GM23338 (cell line): ENCODE data around the gene SIDT2. TPM values are rescaled to one million over a fixed set of nuclear protein-coding genes. Genes with fewer than 3 reads are reported as not detected.

Experiments
- ATAC-seq: fragments of 200-7000 bp; cut with Tn5 transposase; 3 replicates; pipeline ENCODE4 v1.9.1; 2020
- DNase-seq: peaks from one replicate; pipeline ENCODE4 v3.0.0-alpha.2; 2015; ENCODE audit warnings: low spot score
- H2AFZ ChIP-seq: fragments of 200-600 bp; sonication (generic); 2 replicates; pipeline ENCODE4 v1.8.0; 2016; ENCODE audit warnings: antibody characterized with exemption, mild to moderate bottlenecking, moderate library complexity
- H3F3A ChIP-seq: fragments of 200-600 bp; sonication (generic); replicated peaks from 2 replicates; pipeline ENCODE4 v1.8.0; 2017; ENCODE audit warnings: antibody characterized with exemption, mixed run types, low read depth
- H3K27ac ChIP-seq: fragments of 200-600 bp; sonication (generic); 2 replicates; pipeline ENCODE4 v1.6.1; 2016; ENCODE audit warnings: low read depth
- H3K27me3 ChIP-seq: fragments of 200-600 bp; sonication (generic); 2 replicates; pipeline ENCODE4 v1.8.0; 2016; ENCODE audit warnings: mild to moderate bottlenecking, mixed run types, moderate library complexity; ENCODE audit not compliant: insufficient read depth
- H3K36me3 ChIP-seq: fragments of 200-600 bp; sonication (generic); 2 replicates; pipeline ENCODE4 v1.8.0; 2016; ENCODE audit warnings: mild to moderate bottlenecking; ENCODE audit not compliant: insufficient read depth
- H3K4me1 ChIP-seq: fragments of 200-600 bp; sonication (generic); 2 replicates; pipeline ENCODE4 v1.8.0; 2016; ENCODE audit warnings: mild to moderate bottlenecking, moderate library complexity; ENCODE audit not compliant: insufficient read depth
- H3K4me2 ChIP-seq: fragments of 200-600 bp; sonication (generic); 2 replicates; pipeline ENCODE4 v1.7.1; 2017; ENCODE audit warnings: mixed run types
- H3K4me3 ChIP-seq: fragments of 200-600 bp; sonication (generic); 2 replicates; pipeline ENCODE4 v1.6.1; 2016; ENCODE audit warnings: mixed run types
- H3K79me2 ChIP-seq: fragments of 200-600 bp; sonication (generic); replicated peaks from 2 replicates; pipeline ENCODE4 v1.8.0; 2017; ENCODE audit warnings: mild to moderate bottlenecking; ENCODE audit not compliant: insufficient read depth
- H3K9me2 ChIP-seq: fragments of 200-600 bp; sonication (generic); 2 replicates; pipeline ENCODE4 v1.8.0; 2017; ENCODE audit not compliant: insufficient read depth
- H4K20me1 ChIP-seq: fragments of 200-600 bp; sonication (generic); replicated peaks from 2 replicates; pipeline ENCODE4 v1.8.0; 2017; ENCODE audit warnings: mild to moderate bottlenecking; ENCODE audit not compliant: insufficient read depth
- H3K27ac Mint-ChIP-seq: 2 replicates; pipeline ENCODE4 v1.8.0; 2020; ENCODE audit warnings: inconsistent platforms, mild to moderate bottlenecking, moderate library complexity, mixed read lengths
- H3K27me3 Mint-ChIP-seq: 3 replicates; pipeline ENCODE4 v1.8.0; 2022; ENCODE audit warnings: low read depth, mild to moderate bottlenecking, moderate library complexity, mixed read lengths, inconsistent platforms; ENCODE audit not compliant: insufficient read depth, poor library complexity
- H3K36me3 Mint-ChIP-seq: 3 replicates; pipeline ENCODE4 v1.8.0; 2021; ENCODE audit warnings: low read depth, mild to moderate bottlenecking, inconsistent platforms, moderate library complexity, mixed read lengths
- H3K4me1 Mint-ChIP-seq: 3 replicates; pipeline ENCODE4 v1.8.0; 2020; ENCODE audit warnings: mild to moderate bottlenecking, inconsistent platforms, mixed read lengths
- H3K4me3 Mint-ChIP-seq: 3 replicates; pipeline ENCODE4 v1.8.0; 2021; ENCODE audit warnings: moderate library complexity, mild to moderate bottlenecking, inconsistent platforms, mixed read lengths
- H3K9me3 Mint-ChIP-seq: 3 replicates; pipeline ENCODE4 v1.8.0; 2020; ENCODE audit warnings: moderate library complexity, mild to moderate bottlenecking, inconsistent platforms, mixed read lengths
- CREB1 ChIP-seq: fragments of 250-450 bp; sonication (Bioruptor Pico); IDR thresholded peaks from 2 replicates; pipeline ENCODE4 v1.5.0; 2020; ENCODE audit warnings: low read depth, mild to moderate bottlenecking, moderate library complexity
- EZH2 ChIP-seq: fragments of 200-600 bp; sonication (generic); IDR thresholded peaks from one replicate; pipeline ENCODE4 v1.8.0; 2017; ENCODE audit warnings: antibody characterized with exemption, mild to moderate bottlenecking, low read depth; ENCODE audit not compliant: unreplicated experiment
- EZH2phosphoT487 ChIP-seq: fragments of 200-600 bp; sonication (generic); IDR thresholded peaks from one replicate; pipeline ENCODE4 v1.8.1; 2018; ENCODE audit warnings: antibody characterized with exemption; ENCODE audit not compliant: unreplicated experiment
- JUNB ChIP-seq: IDR thresholded peaks from one replicate; pipeline ENCODE4 v1.6.1; 2016; ENCODE audit warnings: antibody characterized with exemption; ENCODE audit not compliant: unreplicated experiment
- NANOG ChIP-seq: IDR thresholded peaks from 2 replicates; pipeline ENCODE4 v1.6.1; 2016; ENCODE audit warnings: antibody characterized with exemption, borderline replicate concordance
- POLR2AphosphoS5 ChIP-seq: IDR thresholded peaks from 2 replicates; pipeline ENCODE4 v1.6.1; 2016; ENCODE audit warnings: antibody characterized with exemption, low read depth
- STAT1 ChIP-seq: IDR thresholded peaks from one replicate; pipeline ENCODE4 v1.6.1; 2016; ENCODE audit warnings: antibody characterized with exemption; ENCODE audit not compliant: unreplicated experiment
- ZNF114 ChIP-seq: fragments of 250-450 bp; sonication (Bioruptor Pico); IDR thresholded peaks from 2 replicates; pipeline ENCODE4 v1.5.0; 2020; ENCODE audit warnings: mild to moderate bottlenecking, moderate library complexity
- ZNF331 ChIP-seq: fragments of 250-450 bp; sonication (Bioruptor Pico); IDR thresholded peaks from 2 replicates; pipeline ENCODE4 v1.5.0; 2020; ENCODE audit warnings: low read depth, mild to moderate bottlenecking, moderate library complexity
- polyA plus RNA-seq: library from polyadenylated mRNA; unstranded; fragments of >200 nt; fragmentation: Nextera tagmentation; extraction: Ambion mirVana; gene quantifications from 2 replicates; pipeline ENCODE4 v1.2.1, GENCODE V29; 2016
- total RNA-seq: library from RNA; depleted of rRNA; stranded (reverse); fragments of >200 nt; shearing (Covaris generic); gene quantifications from 2 replicates; pipeline ENCODE4 v1.2.3, GENCODE V29; 2014
- TF ChIP-seq, protein P1 (sequence below), 2 experiments: fragments of 200-600 bp in 1 of 2; sonication (generic) in 1 of 2; conservative IDR thresholded peaks; 2 replicates each; pipeline versions ENCODE4 v1.5.1 to v1.6.1; 2016 to 2017; ENCODE audit warnings: antibody characterized with exemption in 2 of 2, low read depth in 2 of 2, mild to moderate bottlenecking in 2 of 2, moderate library complexity in 1 of 2
- TF ChIP-seq, protein P2 (sequence below): IDR thresholded peaks from 2 replicates; pipeline ENCODE4 v1.6.1; 2016; ENCODE audit warnings: antibody characterized with exemption
- TF ChIP-seq, protein P3 (sequence below): IDR thresholded peaks from one replicate; pipeline ENCODE4 v1.6.1; 2018; ENCODE audit warnings: antibody characterized with exemption; ENCODE audit not compliant: unreplicated experiment
- TF ChIP-seq, protein P4 (sequence below): fragments of 250-450 bp; sonication (Bioruptor Pico); IDR thresholded peaks from 2 replicates; pipeline ENCODE4 v1.5.0; 2020; ENCODE audit warnings: mild to moderate bottlenecking, moderate library complexity

SIDT2 gene
- total and polyA plus RNA-seq, 2 experiments from 2014 or later: 7.5 to 12.1 TPM

DNA sequence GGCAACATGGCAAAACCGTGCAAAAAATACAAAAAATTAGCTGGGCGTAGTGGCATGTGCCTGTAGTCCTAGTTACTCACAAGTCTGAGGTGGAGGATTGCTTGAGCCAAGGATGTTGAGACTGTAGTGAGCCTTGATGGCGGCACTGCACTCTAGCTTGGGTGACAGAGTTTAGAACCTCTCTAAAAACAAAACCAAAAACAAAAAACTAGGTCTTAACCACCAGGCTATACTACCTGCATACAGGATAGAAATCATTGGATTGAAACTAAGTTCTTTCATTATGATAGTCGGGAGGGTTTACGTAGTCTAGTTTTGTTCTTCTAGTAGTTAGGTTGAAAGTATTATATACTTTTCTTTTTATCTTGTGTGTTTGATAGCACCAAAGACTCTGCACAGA lies 59.7 kb downstream of the SIDT2 start:
- H3K27ac Mint-ChIP-seq: no peak overlapping the region

More for the DNA sequence above, 59.7 kb downstream of the SIDT2 start:
- Histone ChIP-seq H3K4me1 (no peaks in the 10 kb centered on the region; the same call in 1 of the 2 replicates), H3K79me2 (peaks cover 21% of the 10 kb centered on the region), H2AFZ (no peak overlapping the region), H3K9me2 (no peaks in the 10 kb centered on the region), H3K27me3 (no peaks in the 10 kb centered on the region), H3F3A (0 out of 2 replicates have a peak, but pooled peaks cover 8% of the 10 kb centered on the region), H3K36me3 (peaks cover 19% of the 10 kb centered on the region; the same call in 1 of the 2 replicates), H3K27ac (no peak overlapping the region), H4K20me1 (peaks cover 6% of the 10 kb centered on the region), H3K4me3 (no peak overlapping the region), H3K4me2 (no peak overlapping the region)
- H3K9me3 Mint-ChIP-seq: no peaks in the 10 kb centered on the region
- TF ChIP-seq STAT1 (no peak), NANOG (no peak), POLR2AphosphoS5 (no peak), EZH2phosphoT487 (no peak), EZH2 (no peak), CREB1 (CRISPR knock-in tag) (no peak), ZNF331 (CRISPR knock-in tag) (no peak), ZNF114 (CRISPR knock-in tag) (no peak), JUNB (no peak)
- TF ChIP-seq, protein P1, sequence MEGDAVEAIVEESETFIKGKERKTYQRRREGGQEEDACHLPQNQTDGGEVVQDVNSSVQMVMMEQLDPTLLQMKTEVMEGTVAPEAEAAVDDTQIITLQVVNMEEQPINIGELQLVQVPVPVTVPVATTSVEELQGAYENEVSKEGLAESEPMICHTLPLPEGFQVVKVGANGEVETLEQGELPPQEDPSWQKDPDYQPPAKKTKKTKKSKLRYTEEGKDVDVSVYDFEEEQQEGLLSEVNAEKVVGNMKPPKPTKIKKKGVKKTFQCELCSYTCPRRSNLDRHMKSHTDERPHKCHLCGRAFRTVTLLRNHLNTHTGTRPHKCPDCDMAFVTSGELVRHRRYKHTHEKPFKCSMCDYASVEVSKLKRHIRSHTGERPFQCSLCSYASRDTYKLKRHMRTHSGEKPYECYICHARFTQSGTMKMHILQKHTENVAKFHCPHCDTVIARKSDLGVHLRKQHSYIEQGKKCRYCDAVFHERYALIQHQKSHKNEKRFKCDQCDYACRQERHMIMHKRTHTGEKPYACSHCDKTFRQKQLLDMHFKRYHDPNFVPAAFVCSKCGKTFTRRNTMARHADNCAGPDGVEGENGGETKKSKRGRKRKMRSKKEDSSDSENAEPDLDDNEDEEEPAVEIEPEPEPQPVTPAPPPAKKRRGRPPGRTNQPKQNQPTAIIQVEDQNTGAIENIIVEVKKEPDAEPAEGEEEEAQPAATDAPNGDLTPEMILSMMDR (conservative IDR thresholded peaks at IDR 0.05; ENCODE audit: low read depth in 2 of 2): no peak
- TF ChIP-seq, protein P2, sequence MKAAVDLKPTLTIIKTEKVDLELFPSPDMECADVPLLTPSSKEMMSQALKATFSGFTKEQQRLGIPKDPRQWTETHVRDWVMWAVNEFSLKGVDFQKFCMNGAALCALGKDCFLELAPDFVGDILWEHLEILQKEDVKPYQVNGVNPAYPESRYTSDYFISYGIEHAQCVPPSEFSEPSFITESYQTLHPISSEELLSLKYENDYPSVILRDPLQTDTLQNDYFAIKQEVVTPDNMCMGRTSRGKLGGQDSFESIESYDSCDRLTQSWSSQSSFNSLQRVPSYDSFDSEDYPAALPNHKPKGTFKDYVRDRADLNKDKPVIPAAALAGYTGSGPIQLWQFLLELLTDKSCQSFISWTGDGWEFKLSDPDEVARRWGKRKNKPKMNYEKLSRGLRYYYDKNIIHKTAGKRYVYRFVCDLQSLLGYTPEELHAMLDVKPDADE: no peak
- TF ChIP-seq, protein P3, sequence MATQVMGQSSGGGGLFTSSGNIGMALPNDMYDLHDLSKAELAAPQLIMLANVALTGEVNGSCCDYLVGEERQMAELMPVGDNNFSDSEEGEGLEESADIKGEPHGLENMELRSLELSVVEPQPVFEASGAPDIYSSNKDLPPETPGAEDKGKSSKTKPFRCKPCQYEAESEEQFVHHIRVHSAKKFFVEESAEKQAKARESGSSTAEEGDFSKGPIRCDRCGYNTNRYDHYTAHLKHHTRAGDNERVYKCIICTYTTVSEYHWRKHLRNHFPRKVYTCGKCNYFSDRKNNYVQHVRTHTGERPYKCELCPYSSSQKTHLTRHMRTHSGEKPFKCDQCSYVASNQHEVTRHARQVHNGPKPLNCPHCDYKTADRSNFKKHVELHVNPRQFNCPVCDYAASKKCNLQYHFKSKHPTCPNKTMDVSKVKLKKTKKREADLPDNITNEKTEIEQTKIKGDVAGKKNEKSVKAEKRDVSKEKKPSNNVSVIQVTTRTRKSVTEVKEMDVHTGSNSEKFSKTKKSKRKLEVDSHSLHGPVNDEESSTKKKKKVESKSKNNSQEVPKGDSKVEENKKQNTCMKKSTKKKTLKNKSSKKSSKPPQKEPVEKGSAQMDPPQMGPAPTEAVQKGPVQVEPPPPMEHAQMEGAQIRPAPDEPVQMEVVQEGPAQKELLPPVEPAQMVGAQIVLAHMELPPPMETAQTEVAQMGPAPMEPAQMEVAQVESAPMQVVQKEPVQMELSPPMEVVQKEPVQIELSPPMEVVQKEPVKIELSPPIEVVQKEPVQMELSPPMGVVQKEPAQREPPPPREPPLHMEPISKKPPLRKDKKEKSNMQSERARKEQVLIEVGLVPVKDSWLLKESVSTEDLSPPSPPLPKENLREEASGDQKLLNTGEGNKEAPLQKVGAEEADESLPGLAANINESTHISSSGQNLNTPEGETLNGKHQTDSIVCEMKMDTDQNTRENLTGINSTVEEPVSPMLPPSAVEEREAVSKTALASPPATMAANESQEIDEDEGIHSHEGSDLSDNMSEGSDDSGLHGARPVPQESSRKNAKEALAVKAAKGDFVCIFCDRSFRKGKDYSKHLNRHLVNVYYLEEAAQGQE: no peak
- TF ChIP-seq, protein P4, sequence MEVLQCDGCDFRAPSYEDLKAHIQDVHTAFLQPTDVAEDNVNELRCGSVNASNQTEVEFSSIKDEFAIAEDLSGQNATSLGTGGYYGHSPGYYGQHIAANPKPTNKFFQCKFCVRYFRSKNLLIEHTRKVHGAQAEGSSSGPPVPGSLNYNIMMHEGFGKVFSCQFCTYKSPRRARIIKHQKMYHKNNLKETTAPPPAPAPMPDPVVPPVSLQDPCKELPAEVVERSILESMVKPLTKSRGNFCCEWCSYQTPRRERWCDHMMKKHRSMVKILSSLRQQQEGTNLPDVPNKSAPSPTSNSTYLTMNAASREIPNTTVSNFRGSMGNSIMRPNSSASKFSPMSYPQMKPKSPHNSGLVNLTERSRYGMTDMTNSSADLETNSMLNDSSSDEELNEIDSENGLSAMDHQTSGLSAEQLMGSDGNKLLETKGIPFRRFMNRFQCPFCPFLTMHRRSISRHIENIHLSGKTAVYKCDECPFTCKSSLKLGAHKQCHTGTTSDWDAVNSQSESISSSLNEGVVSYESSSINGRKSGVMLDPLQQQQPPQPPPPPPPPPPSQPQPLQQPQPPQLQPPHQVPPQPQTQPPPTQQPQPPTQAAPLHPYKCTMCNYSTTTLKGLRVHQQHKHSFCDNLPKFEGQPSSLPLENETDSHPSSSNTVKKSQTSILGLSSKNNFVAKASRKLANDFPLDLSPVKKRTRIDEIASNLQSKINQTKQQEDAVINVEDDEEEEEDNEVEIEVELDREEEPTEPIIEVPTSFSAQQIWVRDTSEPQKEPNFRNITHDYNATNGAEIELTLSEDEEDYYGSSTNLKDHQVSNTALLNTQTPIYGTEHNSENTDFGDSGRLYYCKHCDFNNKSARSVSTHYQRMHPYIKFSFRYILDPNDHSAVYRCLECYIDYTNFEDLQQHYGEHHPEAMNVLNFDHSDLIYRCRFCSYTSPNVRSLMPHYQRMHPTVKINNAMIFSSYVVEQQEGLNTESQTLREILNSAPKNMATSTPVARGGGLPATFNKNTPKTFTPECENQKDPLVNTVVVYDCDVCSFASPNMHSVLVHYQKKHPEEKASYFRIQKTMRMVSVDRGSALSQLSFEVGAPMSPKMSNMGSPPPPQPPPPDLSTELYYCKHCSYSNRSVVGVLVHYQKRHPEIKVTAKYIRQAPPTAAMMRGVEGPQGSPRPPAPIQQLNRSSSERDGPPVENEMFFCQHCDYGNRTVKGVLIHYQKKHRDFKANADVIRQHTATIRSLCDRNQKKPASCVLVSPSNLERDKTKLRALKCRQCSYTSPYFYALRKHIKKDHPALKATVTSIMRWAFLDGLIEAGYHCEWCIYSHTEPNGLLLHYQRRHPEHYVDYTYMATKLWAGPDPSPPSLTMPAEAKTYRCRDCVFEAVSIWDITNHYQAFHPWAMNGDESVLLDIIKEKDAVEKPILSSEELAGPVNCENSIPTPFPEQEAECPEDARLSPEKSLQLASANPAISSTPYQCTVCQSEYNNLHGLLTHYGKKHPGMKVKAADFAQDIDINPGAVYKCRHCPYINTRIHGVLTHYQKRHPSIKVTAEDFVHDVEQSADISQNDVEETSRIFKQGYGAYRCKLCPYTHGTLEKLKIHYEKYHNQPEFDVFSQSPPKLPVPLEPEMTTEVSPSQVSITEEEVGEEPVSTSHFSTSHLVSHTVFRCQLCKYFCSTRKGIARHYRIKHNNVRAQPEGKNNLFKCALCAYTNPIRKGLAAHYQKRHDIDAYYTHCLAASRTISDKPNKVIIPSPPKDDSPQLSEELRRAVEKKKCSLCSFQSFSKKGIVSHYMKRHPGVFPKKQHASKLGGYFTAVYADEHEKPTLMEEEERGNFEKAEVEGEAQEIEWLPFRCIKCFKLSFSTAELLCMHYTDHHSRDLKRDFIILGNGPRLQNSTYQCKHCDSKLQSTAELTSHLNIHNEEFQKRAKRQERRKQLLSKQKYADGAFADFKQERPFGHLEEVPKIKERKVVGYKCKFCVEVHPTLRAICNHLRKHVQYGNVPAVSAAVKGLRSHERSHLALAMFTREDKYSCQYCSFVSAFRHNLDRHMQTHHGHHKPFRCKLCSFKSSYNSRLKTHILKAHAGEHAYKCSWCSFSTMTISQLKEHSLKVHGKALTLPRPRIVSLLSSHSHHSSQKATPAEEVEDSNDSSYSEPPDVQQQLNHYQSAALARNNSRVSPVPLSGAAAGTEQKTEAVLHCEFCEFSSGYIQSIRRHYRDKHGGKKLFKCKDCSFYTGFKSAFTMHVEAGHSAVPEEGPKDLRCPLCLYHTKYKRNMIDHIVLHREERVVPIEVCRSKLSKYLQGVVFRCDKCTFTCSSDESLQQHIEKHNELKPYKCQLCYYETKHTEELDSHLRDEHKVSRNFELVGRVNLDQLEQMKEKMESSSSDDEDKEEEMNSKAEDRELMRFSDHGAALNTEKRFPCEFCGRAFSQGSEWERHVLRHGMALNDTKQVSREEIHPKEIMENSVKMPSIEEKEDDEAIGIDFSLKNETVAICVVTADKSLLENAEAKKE (CRISPR knock-in tag): no peak
- DNase-seq (no peak), ATAC-seq (no peak)
- H3K4me3 Mint-ChIP-seq: no peak overlapping the region
- peaks cover 35% of the 10 kb centered on the region for H3K36me3 Mint-ChIP-seq
- H3K4me1 Mint-ChIP-seq: peaks cover 12% of the 10 kb centered on the region
- H3K27me3 Mint-ChIP-seq: peaks cover 1% of the 10 kb centered on the region
